Fibroblast of lung (primary cell): ENCODE measurements around the gene RGS3.

ENCODE experiments used
- EZH2 ChIP-seq: IDR thresholded peaks from 2 replicates; pipeline ENCODE4 v1.5.1; 2012; ENCODE audit warnings: low read length, control low read depth, mild to moderate bottlenecking; ENCODE audit errors: missing control alignments
- TF ChIP-seq, protein P1 (sequence below), 2 donors: IDR thresholded peaks in 1 of 2; conservative IDR thresholded peaks in 1 of 2; 1 replicate in 1 of 2; 2 replicates in 1 of 2; pipeline ENCODE4 v1.5.1; 2011 to 2012; ENCODE audit warnings: low read length in 2 of 2, control low read depth in 1 of 2, inconsistent platforms in 1 of 2, low read depth in 1 of 2, mild to moderate bottlenecking in 1 of 2

DNA sequence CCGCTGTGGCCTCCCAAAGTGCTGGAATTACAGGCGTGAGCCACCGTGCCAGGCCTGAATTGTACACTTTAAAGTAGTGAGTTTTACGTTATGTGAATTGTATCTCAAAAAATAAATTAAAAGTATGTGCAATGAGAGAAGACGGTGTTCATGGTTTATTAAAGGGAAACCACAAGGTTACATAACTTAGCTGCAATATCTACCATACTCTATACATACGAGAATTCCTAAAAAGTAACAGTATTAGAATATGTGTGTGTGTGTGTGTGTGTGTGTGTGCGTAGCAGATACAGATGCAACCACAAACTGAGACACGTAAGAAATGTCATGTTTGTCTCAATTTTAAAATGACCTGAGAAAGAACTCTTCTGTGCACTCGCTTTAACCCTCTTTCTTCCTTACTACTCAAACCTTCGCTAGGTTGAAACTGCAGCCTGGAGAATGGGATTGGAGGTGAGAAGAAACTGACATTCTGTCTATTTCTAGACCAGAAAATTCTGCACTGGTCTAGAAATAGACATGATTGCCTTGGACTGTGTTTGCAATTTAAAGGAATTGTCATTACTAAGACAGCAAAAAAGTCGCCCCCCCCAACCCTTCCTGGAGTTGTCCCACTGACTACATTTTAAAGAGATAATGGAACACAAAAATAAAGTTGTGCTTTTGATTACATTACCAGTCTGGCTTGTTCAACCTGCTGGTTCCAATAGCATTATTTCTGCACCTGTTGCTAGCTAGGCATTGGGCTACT, 167.0 kb downstream of the RGS3 start:
- TF ChIP-seq, protein P1, sequence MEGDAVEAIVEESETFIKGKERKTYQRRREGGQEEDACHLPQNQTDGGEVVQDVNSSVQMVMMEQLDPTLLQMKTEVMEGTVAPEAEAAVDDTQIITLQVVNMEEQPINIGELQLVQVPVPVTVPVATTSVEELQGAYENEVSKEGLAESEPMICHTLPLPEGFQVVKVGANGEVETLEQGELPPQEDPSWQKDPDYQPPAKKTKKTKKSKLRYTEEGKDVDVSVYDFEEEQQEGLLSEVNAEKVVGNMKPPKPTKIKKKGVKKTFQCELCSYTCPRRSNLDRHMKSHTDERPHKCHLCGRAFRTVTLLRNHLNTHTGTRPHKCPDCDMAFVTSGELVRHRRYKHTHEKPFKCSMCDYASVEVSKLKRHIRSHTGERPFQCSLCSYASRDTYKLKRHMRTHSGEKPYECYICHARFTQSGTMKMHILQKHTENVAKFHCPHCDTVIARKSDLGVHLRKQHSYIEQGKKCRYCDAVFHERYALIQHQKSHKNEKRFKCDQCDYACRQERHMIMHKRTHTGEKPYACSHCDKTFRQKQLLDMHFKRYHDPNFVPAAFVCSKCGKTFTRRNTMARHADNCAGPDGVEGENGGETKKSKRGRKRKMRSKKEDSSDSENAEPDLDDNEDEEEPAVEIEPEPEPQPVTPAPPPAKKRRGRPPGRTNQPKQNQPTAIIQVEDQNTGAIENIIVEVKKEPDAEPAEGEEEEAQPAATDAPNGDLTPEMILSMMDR (conservative IDR thresholded peaks at IDR 0.05 in 1 of 2, IDR thresholded peaks at IDR 0.05 in 1 of 2; ENCODE audit: low read depth in 1 of 2, low read length in 2 of 2), result no peak
- TF ChIP-seq EZH2, result no peak
